ENCODE results near the gene LGMN.

The LGMN gene

GRCh38 chr14:92677955-92678354, 70.5 kb downstream of the LGMN start:
- Histone ChIP-seq H3K4me1 (ENCODE audit: insufficient read depth, poor library complexity, severe bottlenecking) (no peaks in the 10 kb centered on the region), H3K9me3 (ENCODE audit: severe bottlenecking) (no peaks in the 10 kb centered on the region), H3K4me3 (ENCODE audit: severe bottlenecking) (no peak overlapping the region), H3K36me3 (ENCODE audit: low read depth) (no peaks in the 10 kb centered on the region), H3K27ac (ENCODE audit: poor library complexity, severe bottlenecking) (no peak overlapping the region), H3K27me3 (ENCODE audit: insufficient read depth, poor library complexity, severe bottlenecking) (no peaks in the 10 kb centered on the region)
- DNase-seq (ENCODE audit: low spot score): no peak
- ATAC-seq (ENCODE audit: low read depth): no peak
- TF ChIP-seq CTCF (IDR thresholded peaks at IDR 0.05; ENCODE audit: poor library complexity, severe bottlenecking): no peak

- Histone ChIP-seq H3K4me1 (ENCODE audit: insufficient read depth, poor library complexity, severe bottlenecking) (no peaks in the 10 kb centered on the region), H3K36me3 (ENCODE audit: low read depth) (no peaks in the 10 kb centered on the region), H3K4me3 (ENCODE audit: severe bottlenecking) (no peak overlapping the region), H3K27ac (ENCODE audit: poor library complexity, severe bottlenecking) (no peak overlapping the region), H3K9me3 (ENCODE audit: severe bottlenecking) (no peaks in the 10 kb centered on the region), H3K27me3 (ENCODE audit: insufficient read depth, poor library complexity, severe bottlenecking) (no peaks in the 10 kb centered on the region)
- no peak for ATAC-seq (ENCODE audit: low read depth)
- no peak for DNase-seq (ENCODE audit: low spot score)
- no peak for TF ChIP-seq CTCF (IDR thresholded peaks at IDR 0.05; ENCODE audit: poor library complexity, severe bottlenecking)
Observed at GRCh38 chr14:92677087-92677668, 71.2 kb downstream of the LGMN start.

- H3K4me1 ChIP-seq (ENCODE audit: insufficient read depth, poor library complexity, severe bottlenecking): no peaks in the 10 kb centered on the region
- H3K36me3 ChIP-seq (ENCODE audit: low read depth): no peaks in the 10 kb centered on the region
- no peaks in the 10 kb centered on the region for H3K9me3 ChIP-seq (ENCODE audit: severe bottlenecking)
- H3K4me3 ChIP-seq (ENCODE audit: severe bottlenecking): no peak overlapping the region
- ATAC-seq (ENCODE audit: low read depth) (no peak), DNase-seq (ENCODE audit: low spot score) (no peak)
- no peaks in the 10 kb centered on the region for H3K27me3 ChIP-seq (ENCODE audit: insufficient read depth, poor library complexity, severe bottlenecking)
- H3K27ac ChIP-seq (ENCODE audit: poor library complexity, severe bottlenecking): no peak overlapping the region
- TF ChIP-seq CTCF (IDR thresholded peaks at IDR 0.05; ENCODE audit: poor library complexity, severe bottlenecking): no peak
Observed at GRCh38 chr14:92676403-92677086, 71.9 kb downstream of the LGMN start.

- Histone ChIP-seq H3K27me3 (ENCODE audit: insufficient read depth, poor library complexity, severe bottlenecking) (no peaks in the 10 kb centered on the region), H3K27ac (ENCODE audit: poor library complexity, severe bottlenecking) (no peak overlapping the region), H3K4me3 (ENCODE audit: severe bottlenecking) (no peak overlapping the region), H3K4me1 (ENCODE audit: insufficient read depth, poor library complexity, severe bottlenecking) (no peaks in the 10 kb centered on the region), H3K36me3 (ENCODE audit: low read depth) (no peaks in the 10 kb centered on the region), H3K9me3 (ENCODE audit: severe bottlenecking) (no peaks in the 10 kb centered on the region)
- ATAC-seq (ENCODE audit: low read depth): no peak
- TF ChIP-seq CTCF (IDR thresholded peaks at IDR 0.05; ENCODE audit: poor library complexity, severe bottlenecking): no peak
- no peak for DNase-seq (ENCODE audit: low spot score)
Observed at GRCh38 chr14:92675976-92676375, 72.5 kb downstream of the LGMN start.

- no peak for ATAC-seq (ENCODE audit: low read depth)
- no peak for TF ChIP-seq CTCF (IDR thresholded peaks at IDR 0.05; ENCODE audit: poor library complexity, severe bottlenecking)
- no peaks in the 10 kb centered on the region for H3K4me1 ChIP-seq (ENCODE audit: insufficient read depth, poor library complexity, severe bottlenecking)
- no peak overlapping the region for H3K27ac ChIP-seq (ENCODE audit: poor library complexity, severe bottlenecking)
- H3K4me3 ChIP-seq (ENCODE audit: severe bottlenecking): no peak overlapping the region
- H3K9me3 ChIP-seq (ENCODE audit: severe bottlenecking): no peaks in the 10 kb centered on the region
- DNase-seq (ENCODE audit: low spot score): no peak
- H3K36me3 ChIP-seq (ENCODE audit: low read depth): no peaks in the 10 kb centered on the region
- no peaks in the 10 kb centered on the region for H3K27me3 ChIP-seq (ENCODE audit: insufficient read depth, poor library complexity, severe bottlenecking)
Observed at GRCh38 chr14:92675421-92675820, 73.0 kb downstream of the LGMN start.
